Choroid plexus epithelial cell (primary cell): ENCODE data around the gene GRM8.

Experiments
- DNase-seq: peaks from one replicate; pipeline ENCODE4 v3.0.0-alpha.2; 2010; ENCODE audit warnings: low read depth
- H3K4me3 ChIP-seq: 2 replicates; pipeline ENCODE4 v1.5.1; 2011; ENCODE audit warnings: low read depth, mild to moderate bottlenecking, control low read depth, low read length, moderate library complexity
- TF ChIP-seq, protein P1 (sequence below): conservative IDR thresholded peaks from 2 replicates; pipeline ENCODE4 v1.5.1; 2011; ENCODE audit warnings: low read depth, mild to moderate bottlenecking, control low read depth, inconsistent platforms, low read length, moderate library complexity

GRM8 gene

GRCh38 chr7:127047521-127047920 lies 205.2 kb downstream of the GRM8 start:
- DNase-seq, result no peak
- TF ChIP-seq, protein P1, sequence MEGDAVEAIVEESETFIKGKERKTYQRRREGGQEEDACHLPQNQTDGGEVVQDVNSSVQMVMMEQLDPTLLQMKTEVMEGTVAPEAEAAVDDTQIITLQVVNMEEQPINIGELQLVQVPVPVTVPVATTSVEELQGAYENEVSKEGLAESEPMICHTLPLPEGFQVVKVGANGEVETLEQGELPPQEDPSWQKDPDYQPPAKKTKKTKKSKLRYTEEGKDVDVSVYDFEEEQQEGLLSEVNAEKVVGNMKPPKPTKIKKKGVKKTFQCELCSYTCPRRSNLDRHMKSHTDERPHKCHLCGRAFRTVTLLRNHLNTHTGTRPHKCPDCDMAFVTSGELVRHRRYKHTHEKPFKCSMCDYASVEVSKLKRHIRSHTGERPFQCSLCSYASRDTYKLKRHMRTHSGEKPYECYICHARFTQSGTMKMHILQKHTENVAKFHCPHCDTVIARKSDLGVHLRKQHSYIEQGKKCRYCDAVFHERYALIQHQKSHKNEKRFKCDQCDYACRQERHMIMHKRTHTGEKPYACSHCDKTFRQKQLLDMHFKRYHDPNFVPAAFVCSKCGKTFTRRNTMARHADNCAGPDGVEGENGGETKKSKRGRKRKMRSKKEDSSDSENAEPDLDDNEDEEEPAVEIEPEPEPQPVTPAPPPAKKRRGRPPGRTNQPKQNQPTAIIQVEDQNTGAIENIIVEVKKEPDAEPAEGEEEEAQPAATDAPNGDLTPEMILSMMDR, result no peak
- H3K4me3 ChIP-seq, result no peak overlapping the region

DNA sequence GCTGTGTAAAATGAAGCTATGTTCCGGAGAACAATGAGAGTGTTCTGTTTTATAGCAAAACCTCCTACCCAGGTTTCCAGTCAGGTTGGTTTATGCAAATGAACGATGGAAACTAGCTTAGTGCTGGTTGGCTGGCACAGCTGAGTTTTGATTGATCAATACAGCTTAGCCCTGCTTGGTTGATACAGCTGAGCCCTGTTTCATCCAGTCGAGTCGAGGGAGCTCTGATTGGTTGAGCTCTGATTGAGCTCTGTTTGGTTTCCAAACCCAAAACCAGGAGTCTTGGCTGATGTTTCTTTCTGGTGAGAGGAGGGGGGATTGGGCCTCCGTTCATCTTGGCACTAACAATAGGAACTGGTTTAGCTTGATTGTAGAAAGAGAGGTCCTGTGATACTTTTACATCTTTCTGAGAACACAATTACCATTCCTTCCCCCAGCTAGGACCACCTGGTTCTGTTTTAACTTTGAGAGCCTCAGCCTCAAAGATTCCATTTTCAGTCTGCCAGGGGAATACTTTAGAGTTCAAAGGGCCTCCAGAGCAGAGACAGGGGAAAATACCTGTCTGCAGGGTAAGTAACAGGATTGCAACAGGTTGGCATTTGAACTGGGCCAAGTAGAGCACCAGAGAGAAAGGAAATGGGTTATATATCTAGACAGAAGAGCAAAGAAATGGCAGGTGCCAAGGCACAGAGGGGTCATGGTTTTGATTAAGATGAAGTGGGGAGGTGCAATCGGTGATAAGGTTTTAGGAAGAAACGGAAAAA lies 210.9 kb downstream of the GRM8 start:
- DNase-seq, result no peak
- TF ChIP-seq, protein P1, result no peak

GRCh38 chr7:127040042-127040441 lies 212.7 kb downstream of the GRM8 start:
- no peak for DNase-seq
- TF ChIP-seq, protein P1, result no peak
- H3K4me3 ChIP-seq, result no peak overlapping the region

More for the DNA sequence above, 210.9 kb downstream of the GRM8 start:
- H3K4me3 ChIP-seq, result no peak overlapping the region

DNA sequence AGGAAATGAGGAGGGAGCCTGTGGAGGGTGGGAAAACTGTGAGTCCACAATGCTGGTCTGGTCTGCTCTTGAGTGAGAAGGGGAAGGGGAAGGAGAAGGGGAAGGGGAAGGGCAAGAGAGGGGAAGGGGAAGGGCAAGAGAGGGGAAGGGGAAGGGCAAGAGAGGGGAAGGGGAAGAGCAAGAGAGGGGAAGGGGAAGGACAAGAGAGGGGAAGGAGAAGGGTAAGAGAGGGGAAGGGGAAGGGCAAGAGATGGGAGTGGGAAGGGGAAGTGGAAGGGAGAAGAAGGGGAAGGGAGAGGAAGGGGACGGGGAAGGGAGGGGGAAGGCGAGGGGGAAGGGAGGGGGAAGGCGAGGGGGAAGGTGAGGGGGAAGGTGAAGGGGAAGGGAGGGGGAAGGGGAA lies 213.2 kb downstream of the GRM8 start:
- DNase-seq, result no peak
- TF ChIP-seq, protein P1, result no peak
- no peak overlapping the region for H3K4me3 ChIP-seq

GRCh38 chr7:127035203-127035849 lies 217.4 kb downstream of the GRM8 start:
- no peak for DNase-seq
- TF ChIP-seq, protein P1, result no peak

GRCh38 chr7:127034186-127034806 lies 218.4 kb downstream of the GRM8 start:
- TF ChIP-seq, protein P1, result no peak
- no peak for DNase-seq
- no peak overlapping the region for H3K4me3 ChIP-seq

More at GRCh38 chr7:127035203-127035849, 217.4 kb downstream of the GRM8 start:
- no peak overlapping the region for H3K4me3 ChIP-seq

DNA sequence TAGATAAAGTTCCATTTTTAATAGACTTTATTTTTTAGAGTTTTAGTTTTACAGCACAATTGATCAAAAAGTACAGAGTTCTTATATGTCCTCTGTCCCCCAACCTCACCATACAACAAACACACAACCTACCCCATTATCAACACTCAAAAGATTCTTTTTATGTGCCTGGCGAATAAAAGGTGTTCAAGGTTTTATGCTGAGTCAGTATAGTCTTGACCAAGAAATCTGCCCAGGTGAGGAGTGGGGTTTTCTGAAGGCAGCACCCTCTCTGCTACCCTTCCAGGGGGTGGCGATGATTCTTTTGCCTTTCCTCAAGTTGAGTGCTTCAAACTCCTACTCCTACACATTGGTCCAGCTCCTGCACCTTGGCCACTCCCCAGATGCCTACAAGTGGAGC lies 222.9 kb downstream of the GRM8 start:
- TF ChIP-seq, protein P1, result no peak

More for the DNA sequence above, 222.9 kb downstream of the GRM8 start:
- DNase-seq, result no peak
- H3K4me3 ChIP-seq, result no peak overlapping the region
